CD4-positive, alpha-beta T cell treated with Interferon alpha-2 for 1 hour (primary cell): ENCODE measurements around the gene NBAS.
A peak's percentile ranks its signal among the peaks of the same experiment; 100 is the strongest.

ENCODE experiments used
- DNase-seq, 2 donors: peaks; one replicate each; pipeline ENCODE4 v3.0.0-alpha.2; 2020 to 2022

Gene NBAS

GRCh38 chr2:15588329-15588919, 27.3 kb upstream of the NBAS start:
- peak in 1 of 2 donors; percentile 24 for DNase-seq

- no peak for DNase-seq
Measured at GRCh38 chr2:15584767-15585469, 23.8 kb upstream of the NBAS start.

- no peak for DNase-seq
Measured at GRCh38 chr2:15584316-15584715, 23.2 kb upstream of the NBAS start.

GRCh38 chr2:15583826-15584225, 22.7 kb upstream of the NBAS start:
- no peak for DNase-seq

GRCh38 chr2:15582710-15583357, 21.7 kb upstream of the NBAS start:
- DNase-seq = no peak

GRCh38 chr2:15580451-15580850, 19.3 kb upstream of the NBAS start:
- no peak for DNase-seq

- no peak for DNase-seq
Measured at GRCh38 chr2:15579641-15580040, 18.5 kb upstream of the NBAS start.

GRCh38 chr2:15577071-15577735, 16.1 kb upstream of the NBAS start:
- DNase-seq = peak; percentile 77 to 84

- no peak for DNase-seq
Measured at GRCh38 chr2:15571729-15572128, 10.6 kb upstream of the NBAS start.

- DNase-seq = no peak
Measured at GRCh38 chr2:15570104-15570503, 9.0 kb upstream of the NBAS start.

- DNase-seq = no peak
Measured at GRCh38 chr2:15568874-15569273, 7.7 kb upstream of the NBAS start.

- DNase-seq = no peak
Measured at GRCh38 chr2:15566912-15567311, 5.8 kb upstream of the NBAS start.

GRCh38 chr2:15565994-15566671, 5.0 kb upstream of the NBAS start:
- DNase-seq = no peak

- DNase-seq = no peak
Measured at GRCh38 chr2:15565392-15565791, 4.3 kb upstream of the NBAS start.

- DNase-seq = no peak
Measured at GRCh38 chr2:15563227-15564100, 2.3 kb upstream of the NBAS start.

GRCh38 chr2:15562354-15563031, 1.4 kb upstream of the NBAS start:
- no peak for DNase-seq

GRCh38 chr2:15561574-15562344, 625 bp upstream of the NBAS start:
- DNase-seq = peak in 1 of 2 donors; percentile 37

GRCh38 chr2:15560140-15560987, 770 bp downstream of the NBAS start:
- peak in 1 of 2 donors; percentile 13 for DNase-seq

- DNase-seq = no peak
Measured at GRCh38 chr2:15559379-15560139, 1.6 kb downstream of the NBAS start.
